HG02938 (cell line): ENCODE measurements around the gene RSPH9.
"Not testable (repeated sequence)": the region's sequence is repeated elsewhere in the genome, so short reads cannot be mapped to it uniquely, and the experiment has no call there.

ENCODE experiments used
- ATAC-seq: cut with Tn5 transposase; IDR thresholded peaks from one replicate; pipeline ENCODE4 v1.9.1; 2021; ENCODE audit warnings: mild to moderate bottlenecking, moderate library complexity; ENCODE audit not compliant: unreplicated experiment

The RSPH9 gene

GRCh38 chr6:43682724-43683429 lies 38.0 kb downstream of the RSPH9 start:
- ATAC-seq = no peak

GRCh38 chr6:43683708-43684455 lies 39.0 kb downstream of the RSPH9 start:
- ATAC-seq = peak; percentile 51

- no peak for ATAC-seq
Observed at GRCh38 chr6:43687079-43687436, 42.2 kb downstream of the RSPH9 start.

GRCh38 chr6:43687437-43688347 lies 42.9 kb downstream of the RSPH9 start, which contains the start of gene MRPS18A:
MRPS18A (minus strand) TSS chr6:43687791; CDS start chr6:43687779, 12 bp downstream.
- peak; percentile 79 for ATAC-seq

GRCh38 chr6:43689421-43689820 lies 44.6 kb downstream of the RSPH9 start:
- no peak for ATAC-seq

- no peak for ATAC-seq
Observed at GRCh38 chr6:43695215-43695966, 50.6 kb downstream of the RSPH9 start.

- no peak for ATAC-seq
Observed at GRCh38 chr6:43695967-43696291, 51.1 kb downstream of the RSPH9 start.

GRCh38 chr6:43697421-43697820 lies 52.6 kb downstream of the RSPH9 start:
- ATAC-seq = no peak

- ATAC-seq = no peak
Observed at GRCh38 chr6:43698584-43699349, 53.9 kb downstream of the RSPH9 start.

GRCh38 chr6:43699564-43700186 lies 54.8 kb downstream of the RSPH9 start:
- no peak for ATAC-seq

GRCh38 chr6:43700939-43701560 lies 56.2 kb downstream of the RSPH9 start:
- not testable (repeated sequence) for ATAC-seq

- ATAC-seq = no peak
Observed at GRCh38 chr6:43702171-43702533, 57.3 kb downstream of the RSPH9 start.

GRCh38 chr6:43702534-43703440 lies 58.0 kb downstream of the RSPH9 start:
- ATAC-seq = no peak

GRCh38 chr6:43703512-43704429 lies 58.9 kb downstream of the RSPH9 start:
- no peak for ATAC-seq

GRCh38 chr6:43705996-43706395 lies 61.2 kb downstream of the RSPH9 start:
- ATAC-seq = no peak

- no peak for ATAC-seq
Observed at GRCh38 chr6:43706788-43707187, 62.0 kb downstream of the RSPH9 start.

GRCh38 chr6:43707269-43707668 lies 62.4 kb downstream of the RSPH9 start:
- ATAC-seq = no peak
